ENCODE measurements around the gene RANBP17.

DNA sequence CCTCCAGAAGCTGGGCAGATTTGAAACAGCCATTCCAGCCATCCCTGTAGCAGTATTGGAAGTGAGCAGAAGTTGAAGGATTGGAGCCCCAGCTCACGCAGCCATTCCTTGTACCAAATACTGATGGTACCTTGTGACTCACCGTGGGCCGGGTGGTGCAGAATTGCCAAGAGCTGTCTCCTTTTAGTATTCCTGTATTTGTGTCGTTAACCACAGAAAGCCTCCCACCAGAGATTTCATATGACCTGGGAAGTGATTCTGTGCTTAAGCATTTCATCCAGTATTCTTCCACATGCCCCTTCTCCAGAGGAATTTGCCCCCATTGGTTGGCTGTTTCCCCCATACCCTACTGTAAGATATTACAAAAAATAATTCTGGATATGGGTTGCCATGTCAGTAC, 429.6 kb downstream of the RANBP17 start:
- TF ChIP-seq, protein P1, sequence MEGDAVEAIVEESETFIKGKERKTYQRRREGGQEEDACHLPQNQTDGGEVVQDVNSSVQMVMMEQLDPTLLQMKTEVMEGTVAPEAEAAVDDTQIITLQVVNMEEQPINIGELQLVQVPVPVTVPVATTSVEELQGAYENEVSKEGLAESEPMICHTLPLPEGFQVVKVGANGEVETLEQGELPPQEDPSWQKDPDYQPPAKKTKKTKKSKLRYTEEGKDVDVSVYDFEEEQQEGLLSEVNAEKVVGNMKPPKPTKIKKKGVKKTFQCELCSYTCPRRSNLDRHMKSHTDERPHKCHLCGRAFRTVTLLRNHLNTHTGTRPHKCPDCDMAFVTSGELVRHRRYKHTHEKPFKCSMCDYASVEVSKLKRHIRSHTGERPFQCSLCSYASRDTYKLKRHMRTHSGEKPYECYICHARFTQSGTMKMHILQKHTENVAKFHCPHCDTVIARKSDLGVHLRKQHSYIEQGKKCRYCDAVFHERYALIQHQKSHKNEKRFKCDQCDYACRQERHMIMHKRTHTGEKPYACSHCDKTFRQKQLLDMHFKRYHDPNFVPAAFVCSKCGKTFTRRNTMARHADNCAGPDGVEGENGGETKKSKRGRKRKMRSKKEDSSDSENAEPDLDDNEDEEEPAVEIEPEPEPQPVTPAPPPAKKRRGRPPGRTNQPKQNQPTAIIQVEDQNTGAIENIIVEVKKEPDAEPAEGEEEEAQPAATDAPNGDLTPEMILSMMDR (IDR thresholded peaks at IDR 0.05): no peak
- TF ChIP-seq POLR2A (IDR thresholded peaks at IDR 0.05): no peak
